ENCODE measurements around the gene GLIS2.

DNA sequence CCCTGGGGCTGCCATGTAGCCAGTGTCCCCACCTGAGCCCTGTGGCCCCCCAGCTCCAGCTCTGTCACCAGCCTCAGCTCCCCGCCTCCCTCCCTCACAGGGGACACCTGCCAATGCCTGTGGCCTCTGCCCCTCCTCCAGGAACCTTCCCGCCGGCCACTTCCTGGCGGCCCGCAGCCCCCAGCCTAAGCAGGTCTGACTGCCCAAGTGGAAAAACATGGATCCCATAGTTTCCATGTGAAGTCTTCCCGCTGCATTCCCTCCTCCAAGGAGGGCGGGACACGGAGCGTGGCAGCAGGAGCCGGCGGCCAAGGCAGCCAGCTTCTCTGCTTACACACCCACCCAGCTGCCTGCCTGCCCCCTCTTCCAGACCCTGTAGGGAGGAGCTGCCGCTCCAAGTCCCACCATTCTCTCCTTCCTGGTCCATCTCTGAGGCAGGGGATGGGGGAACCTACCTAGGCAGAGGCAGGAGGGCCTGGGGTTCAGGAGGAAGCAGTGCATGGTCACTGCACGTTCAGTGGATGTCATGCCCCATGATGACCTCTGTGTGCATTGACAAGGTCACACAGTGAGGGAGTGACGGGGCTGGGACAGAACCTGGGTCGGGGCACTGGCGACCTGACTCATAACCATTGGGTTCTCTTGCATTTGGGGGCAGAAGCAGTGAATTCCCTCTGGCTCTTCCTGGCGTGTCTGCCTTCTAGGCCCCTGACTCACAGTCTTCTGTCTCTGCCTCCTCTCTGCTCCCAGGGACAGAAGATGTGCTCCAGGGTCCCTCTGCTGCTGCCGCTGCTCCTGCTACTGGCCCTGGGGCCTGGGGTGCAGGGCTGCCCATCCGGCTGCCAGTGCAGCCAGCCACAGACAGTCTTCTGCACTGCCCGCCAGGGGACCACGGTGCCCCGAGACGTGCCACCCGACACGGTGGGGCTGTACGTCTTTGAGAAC, 64.5 kb downstream of the GLIS2 start:
- TF ChIP-seq CTCF (tag by site-specific recombination; IDR thresholded peaks at IDR 0.05) (no peak), ZNF211 (tag by site-specific recombination; IDR thresholded peaks at IDR 0.05; ENCODE audit: low read depth) (no peak), ZNF175 (tag by site-specific recombination; IDR thresholded peaks at IDR 0.05) (no peak), ZNF707 (tag by site-specific recombination; IDR thresholded peaks at IDR 0.05) (no peak), KLF1 (tag by site-specific recombination; IDR thresholded peaks at IDR 0.05) (no peak), ZBTB20 (tag by site-specific recombination; IDR thresholded peaks at IDR 0.05) (no peak), ZNF398 (tag by site-specific recombination; IDR thresholded peaks at IDR 0.05) (no peak), ZNF394 (tag by site-specific recombination; IDR thresholded peaks at IDR 0.05; ENCODE audit: borderline replicate concordance) (no peak)
